Tibial nerve (tissue), 4 donors: Measurements from ENCODE around the gene EEF1AKMT3. TPM values are rescaled to one million over a fixed set of nuclear protein-coding genes. Genes with fewer than 3 reads are reported as not detected.
A peak's percentile ranks its signal among the peaks of the same experiment; 100 is the strongest.

Experiments
- DNase-seq, 2 donors: peaks; one replicate each; pipeline ENCODE4 v3.0.0-alpha.2; 2019; ENCODE audit warnings: low spot score in 2 of 2
- H3K27ac ChIP-seq, 4 donors: fragments of 200-600 bp; sonication (generic) in 3 of 4; one replicate each; pipeline ENCODE4 v1.5.1; 2017 to 2019; ENCODE audit warnings: mild to moderate bottlenecking in 1 of 4
- H3K27me3 ChIP-seq, 2 donors: fragments of 200-600 bp; sonication (generic) in 1 of 2; one replicate each; pipeline versions ENCODE4 v1.5.1 to v1.6.0; 2017 to 2019
- H3K36me3 ChIP-seq, 3 donors: fragments of 200-600 bp; sonication (generic); one replicate each; pipeline ENCODE4 v1.5.1; 2018 to 2019
- H3K4me1 ChIP-seq, 4 donors: fragments of 200-600 bp; sonication (generic) in 3 of 4; one replicate each; pipeline ENCODE4 v1.5.1; 2017 to 2019
- H3K4me3 ChIP-seq, 4 donors: fragments of 200-600 bp; sonication (generic) in 3 of 4; one replicate each; pipeline ENCODE4 v1.5.1; 2017 to 2019; ENCODE audit warnings: mild to moderate bottlenecking in 1 of 4, moderate library complexity in 1 of 4
- H3K9me3 ChIP-seq, 4 donors: fragments of 200-600 bp; sonication (generic) in 3 of 4; one replicate each; pipeline ENCODE4 v1.5.1; 2017 to 2019
- EP300 ChIP-seq, 2 donors: sonication (generic); formaldehyde crosslinking; IDR thresholded peaks; one replicate each; pipeline ENCODE4 v1.6.1; 2017; ENCODE audit warnings: antibody characterized with exemption in 2 of 2, mild to moderate bottlenecking in 1 of 2
- POLR2A ChIP-seq, 2 donors: fragments of 450-650 bp; IDR thresholded peaks; one replicate each; pipeline ENCODE4 v1.6.1; 2017; ENCODE audit warnings: antibody characterized with exemption in 2 of 2, mild to moderate bottlenecking in 2 of 2, moderate library complexity in 2 of 2
- WGBS, 2 donors: methylation state at CpG; one replicate each; pipeline ENCODE4 v1.1.5; 2018; 5-methylcytosine and 5-hydroxymethylcytosine counted together
- total RNA-seq, 4 donors: library from RNA; depleted of rRNA; stranded (reverse); fragments of >200 nt; gene quantifications; one replicate each; pipeline ENCODE4 v1.1.0, GENCODE V29; 2016
- TF ChIP-seq, protein P1 (sequence below), 5 experiments: fragments of 200-600 bp in 3 of 5; fragments of 450-650 bp in 2 of 5; sonication (generic) in 3 of 5; IDR thresholded peaks; one replicate each; pipeline ENCODE4 v1.5.1; 2016 to 2019; ENCODE audit warnings: antibody characterized with exemption in 5 of 5, mild to moderate bottlenecking in 3 of 5, moderate library complexity in 2 of 5

EEF1AKMT3 gene
- total RNA-seq, 4 donors from 2014 or later, result 8.0 to 16.3 (median 9.6) TPM

DNA sequence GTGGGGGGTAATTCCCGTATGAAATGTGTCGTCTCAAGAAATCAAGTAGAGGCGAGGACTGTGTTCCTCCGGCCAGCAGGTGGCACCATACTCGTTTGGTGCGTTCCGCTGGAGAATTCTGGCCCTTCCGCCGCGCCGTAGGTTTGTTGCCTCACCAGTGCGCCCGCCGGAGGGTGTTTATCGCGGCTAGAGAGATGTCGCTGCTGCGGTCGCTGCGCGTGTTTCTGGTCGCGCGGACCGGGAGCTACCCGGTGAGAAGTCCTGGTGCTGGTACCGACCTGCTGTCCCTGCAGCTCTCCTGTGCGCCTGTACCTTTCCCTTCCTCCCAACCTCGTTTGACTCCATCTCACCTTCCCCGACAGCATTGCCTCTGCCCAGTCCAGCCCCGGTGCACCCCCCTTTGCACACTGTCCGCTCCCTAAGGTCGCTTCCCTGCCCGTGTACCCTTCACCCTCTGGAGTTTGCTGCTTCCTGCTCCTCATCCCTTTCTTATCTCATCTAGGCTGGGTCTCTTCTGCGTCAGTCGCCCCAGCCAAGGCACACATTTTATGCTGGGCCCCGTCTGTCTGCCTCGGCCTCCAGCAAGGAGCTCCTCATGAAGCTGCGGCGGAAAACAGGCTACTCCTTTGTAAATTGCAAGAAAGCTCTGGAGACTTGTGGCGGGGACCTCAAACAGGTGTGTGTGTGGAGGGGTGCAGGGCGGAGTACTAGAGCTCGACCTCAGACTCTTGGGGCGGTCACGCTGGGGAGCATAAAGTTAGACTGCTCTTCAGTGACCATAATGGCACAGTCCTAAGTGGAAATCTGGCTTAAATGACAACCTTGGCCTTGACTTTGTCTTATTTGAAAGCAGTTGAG is 10.4 kb downstream of the EEF1AKMT3 start, which contains the start of gene TSFM:
Gene TSFM, plus strand, starts transcription at position 180 of the 858 bp plus-strand sequence. Its CDS starts 15 bp downstream, at position 195.
- Histone ChIP-seq H3K36me3 (peaks cover 0 to 57% (median 3%) of the 10 kb centered on the region in 3 donors), H3K4me3 (peak within 1 kb of the TSS; percentile 73 to 96 (median 82)), H3K27ac (peak within 1 kb of the TSS; percentile 11 to 81 (median 78)), H3K27me3 (no peaks in the 10 kb centered on the region), H3K9me3 (no peaks in the 10 kb centered on the region), H3K4me1 (peaks cover 0 to 26% (median 6%) of the 10 kb centered on the region in 4 donors)
- WGBS, 2 donors, result 1 to 2% methylated on average over 45 of the region's 45 CpGs
- TF ChIP-seq, protein P1, sequence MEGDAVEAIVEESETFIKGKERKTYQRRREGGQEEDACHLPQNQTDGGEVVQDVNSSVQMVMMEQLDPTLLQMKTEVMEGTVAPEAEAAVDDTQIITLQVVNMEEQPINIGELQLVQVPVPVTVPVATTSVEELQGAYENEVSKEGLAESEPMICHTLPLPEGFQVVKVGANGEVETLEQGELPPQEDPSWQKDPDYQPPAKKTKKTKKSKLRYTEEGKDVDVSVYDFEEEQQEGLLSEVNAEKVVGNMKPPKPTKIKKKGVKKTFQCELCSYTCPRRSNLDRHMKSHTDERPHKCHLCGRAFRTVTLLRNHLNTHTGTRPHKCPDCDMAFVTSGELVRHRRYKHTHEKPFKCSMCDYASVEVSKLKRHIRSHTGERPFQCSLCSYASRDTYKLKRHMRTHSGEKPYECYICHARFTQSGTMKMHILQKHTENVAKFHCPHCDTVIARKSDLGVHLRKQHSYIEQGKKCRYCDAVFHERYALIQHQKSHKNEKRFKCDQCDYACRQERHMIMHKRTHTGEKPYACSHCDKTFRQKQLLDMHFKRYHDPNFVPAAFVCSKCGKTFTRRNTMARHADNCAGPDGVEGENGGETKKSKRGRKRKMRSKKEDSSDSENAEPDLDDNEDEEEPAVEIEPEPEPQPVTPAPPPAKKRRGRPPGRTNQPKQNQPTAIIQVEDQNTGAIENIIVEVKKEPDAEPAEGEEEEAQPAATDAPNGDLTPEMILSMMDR (IDR thresholded peaks at IDR 0.05), result peak; percentile 85 to 98 (median 94)
- peak; percentile 80 to 98 for TF ChIP-seq EP300 (IDR thresholded peaks at IDR 0.05)
- TF ChIP-seq POLR2A (IDR thresholded peaks at IDR 0.05), result peak; percentile 11 to 55
- DNase-seq, result peak; percentile 95 to 99

DNA sequence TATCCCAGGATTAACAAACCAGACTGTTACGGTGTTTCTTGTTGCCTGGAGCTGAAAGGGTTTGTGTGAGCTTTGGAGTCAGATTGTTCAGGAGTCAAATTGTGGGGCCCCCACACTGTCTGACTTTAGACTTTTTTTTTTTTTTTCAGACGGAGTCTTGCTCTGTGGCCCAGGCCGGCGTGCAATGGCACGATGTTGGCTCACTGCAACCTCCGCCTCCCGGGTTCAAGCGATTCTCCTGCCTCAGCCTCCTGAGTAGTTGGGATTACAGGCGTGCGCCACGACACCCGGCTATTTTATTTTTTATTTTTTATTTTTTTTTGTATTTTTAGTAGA is 11.0 kb downstream of the EEF1AKMT3 start:
- peaks cover 0 to 26% (median 6%) of the 10 kb centered on the region in 4 donors for H3K4me1 ChIP-seq
- peak overlapping the region in 1 of 4 donors; percentile 81 for H3K27ac ChIP-seq
- DNase-seq, result no peak
- peak overlapping the region; percentile 73 to 96 (median 82) for H3K4me3 ChIP-seq
- peaks cover 0 to 63% (median 3%) of the 10 kb centered on the region in 3 donors for H3K36me3 ChIP-seq
- H3K9me3 ChIP-seq, result no peaks in the 10 kb centered on the region
- H3K27me3 ChIP-seq, result no peaks in the 10 kb centered on the region
- TF ChIP-seq, protein P1 (IDR thresholded peaks at IDR 0.05), result no peak
- TF ChIP-seq POLR2A (IDR thresholded peaks at IDR 0.05), result no peak
- TF ChIP-seq EP300 (IDR thresholded peaks at IDR 0.05), result no peak
- 81 to 83% methylated on average over 12 of the region's 12 CpGs for WGBS, 2 donors

DNA sequence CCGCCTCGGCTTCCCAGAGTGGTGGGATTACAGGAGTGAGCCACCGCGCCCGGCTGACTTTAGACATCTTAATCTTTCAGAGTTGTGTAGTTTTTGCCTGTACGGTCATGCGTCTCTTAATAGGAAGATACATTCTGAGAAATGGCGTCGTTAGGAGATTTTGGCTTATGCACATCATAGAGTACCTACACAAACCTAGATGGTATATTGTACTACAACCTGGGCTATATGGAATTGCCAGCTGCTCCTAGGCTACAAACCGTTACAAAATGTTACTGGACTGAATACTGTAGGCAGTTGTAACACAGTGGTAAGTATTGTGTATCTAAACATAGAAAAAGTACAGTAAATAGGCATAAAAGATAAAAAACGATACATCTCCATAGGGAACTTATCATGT is 11.4 kb downstream of the EEF1AKMT3 start:
- no peaks in the 10 kb centered on the region for H3K9me3 ChIP-seq
- no peak overlapping the region for H3K27ac ChIP-seq
- H3K36me3 ChIP-seq, result peaks cover 0 to 65% (median 3%) of the 10 kb centered on the region in 3 donors
- WGBS, 2 donors, result 92 to 94% methylated on average over 11 of the region's 11 CpGs
- peak overlapping the region in 1 of 4 donors; percentile 73 for H3K4me3 ChIP-seq
- DNase-seq, result no peak
- H3K27me3 ChIP-seq, result no peaks in the 10 kb centered on the region
- TF ChIP-seq POLR2A (IDR thresholded peaks at IDR 0.05) (no peak), EP300 (IDR thresholded peaks at IDR 0.05) (no peak)
- TF ChIP-seq, protein P1 (IDR thresholded peaks at IDR 0.05), result no peak
- peaks cover 0 to 26% (median 6%) of the 10 kb centered on the region in 4 donors for H3K4me1 ChIP-seq

DNA sequence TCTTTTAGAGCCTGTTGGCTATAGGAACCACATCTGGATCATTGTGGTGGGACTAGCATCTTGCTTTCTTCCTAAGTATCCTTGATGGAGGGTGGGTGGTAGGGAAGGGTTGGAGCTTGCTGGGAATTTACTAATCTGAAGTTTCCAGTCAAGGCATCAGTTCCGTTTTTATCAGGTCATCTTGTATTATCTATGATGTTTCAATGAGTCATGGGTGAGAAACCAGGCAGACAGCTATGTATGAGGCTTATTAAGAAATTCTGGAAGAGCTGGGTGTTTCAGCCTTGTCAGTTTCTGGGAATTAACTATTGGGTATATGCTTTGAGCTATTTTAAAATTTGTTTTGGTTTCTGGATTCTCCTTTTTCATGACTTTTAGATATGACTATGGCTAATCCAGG is 21.5 kb downstream of the EEF1AKMT3 start:
- Histone ChIP-seq H3K36me3 (peaks cover 2 to 92% (median 23%) of the 10 kb centered on the region in 3 donors), H3K27me3 (no peaks in the 10 kb centered on the region), H3K4me1 (no peaks in the 10 kb centered on the region), H3K4me3 (no peak overlapping the region), H3K27ac (no peak overlapping the region), H3K9me3 (no peaks in the 10 kb centered on the region)
- TF ChIP-seq, protein P1 (IDR thresholded peaks at IDR 0.05), result no peak
- TF ChIP-seq EP300 (IDR thresholded peaks at IDR 0.05) (no peak), POLR2A (IDR thresholded peaks at IDR 0.05) (no peak)
- no peak for DNase-seq
- 48 to 61% methylated on average over 1 of the region's 1 CpG for WGBS, 2 donors

DNA sequence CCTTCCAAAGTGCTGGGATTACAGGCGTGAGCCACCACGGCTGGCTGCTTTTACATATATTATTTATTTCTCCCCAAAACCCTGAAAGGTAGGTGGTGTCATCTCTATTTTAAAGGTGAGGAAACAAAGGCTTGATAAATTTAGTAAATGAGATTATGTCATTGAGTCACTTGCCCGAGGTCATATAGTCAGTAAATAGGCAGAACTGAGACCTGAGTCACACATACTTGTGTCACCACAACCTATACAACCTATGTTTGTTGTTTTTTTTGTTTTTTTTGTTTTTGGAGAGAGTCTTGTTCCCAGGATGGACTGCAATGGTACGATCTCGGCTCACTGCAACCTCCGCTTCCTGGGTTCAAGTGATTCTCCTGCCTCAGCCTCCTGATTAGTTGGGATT is 22.9 kb downstream of the EEF1AKMT3 start:
- no peaks in the 10 kb centered on the region for H3K9me3 ChIP-seq
- 85 to 93% methylated on average over 6 of the region's 6 CpGs for WGBS, 2 donors
- H3K36me3 ChIP-seq, result peaks cover 2 to 94% (median 28%) of the 10 kb centered on the region in 3 donors
- no peak for DNase-seq
- no peaks in the 10 kb centered on the region for H3K27me3 ChIP-seq
- TF ChIP-seq POLR2A (IDR thresholded peaks at IDR 0.05) (no peak), EP300 (IDR thresholded peaks at IDR 0.05) (no peak)
- no peak overlapping the region for H3K4me3 ChIP-seq
- H3K27ac ChIP-seq, result no peak overlapping the region
- no peaks in the 10 kb centered on the region for H3K4me1 ChIP-seq
